Sciatic nerve (tissue), 2 donors: ENCODE data around the gene CALCA. TPM values are rescaled to one million over a fixed set of nuclear protein-coding genes. Genes with fewer than 3 reads are reported as not detected.

Experiments used
- ATAC-seq: fragments of 200-7000 bp; cut with Tn5 transposase; one replicate; pipeline ENCODE4 v1.9.1; 2020; ENCODE audit warnings: mild to moderate bottlenecking, moderate library complexity
- DNase-seq: peaks from one replicate; pipeline ENCODE4 v3.0.0-alpha.2; 2020; ENCODE audit warnings: low spot score
- intact Hi-C: fragments of 100-400 bp; cut with DNase I; formaldehyde crosslinking; loops from one replicate; pipeline ENCODE4 v1.14.2; 2022
- total RNA-seq: library from RNA; stranded (reverse); fragmentation: NEBNext Ultra II Directional; extraction: Animal tissue kit (Norgen Biotek cat#: 25700); gene quantifications from one replicate; pipeline ENCODE4 v1.2.1, GENCODE V29; 2021
- donor health status: DM: no; HTN: no; CAD: no.
- donor health status: DM: no; HTN: no; CAD: no.

The CALCA gene
- total RNA-seq, 1 donor from 2014 or later: 0.67 TPM

DNA sequence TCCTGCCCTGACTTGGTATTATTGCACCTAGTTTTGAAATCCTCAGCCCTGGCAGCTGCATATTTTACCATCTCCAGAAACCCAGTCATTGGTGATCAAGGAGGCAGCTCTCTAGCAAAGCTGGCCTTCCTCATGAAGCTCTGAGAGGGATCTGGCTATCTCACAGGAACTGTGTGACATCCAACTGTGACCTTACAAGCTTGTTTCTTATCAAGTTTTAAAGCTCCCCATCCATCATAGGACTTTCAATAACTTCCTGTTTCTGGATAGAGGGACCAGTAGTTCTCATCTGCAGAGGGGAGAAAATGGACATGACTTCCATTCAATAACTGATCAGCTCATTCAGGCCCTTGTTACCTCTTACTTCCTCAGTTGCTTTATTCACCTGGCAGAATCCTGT lies 18.2 kb downstream of the CALCA start:
- intact Hi-C loops: no loop called here
- no peak for DNase-seq
- no peak for ATAC-seq

DNA sequence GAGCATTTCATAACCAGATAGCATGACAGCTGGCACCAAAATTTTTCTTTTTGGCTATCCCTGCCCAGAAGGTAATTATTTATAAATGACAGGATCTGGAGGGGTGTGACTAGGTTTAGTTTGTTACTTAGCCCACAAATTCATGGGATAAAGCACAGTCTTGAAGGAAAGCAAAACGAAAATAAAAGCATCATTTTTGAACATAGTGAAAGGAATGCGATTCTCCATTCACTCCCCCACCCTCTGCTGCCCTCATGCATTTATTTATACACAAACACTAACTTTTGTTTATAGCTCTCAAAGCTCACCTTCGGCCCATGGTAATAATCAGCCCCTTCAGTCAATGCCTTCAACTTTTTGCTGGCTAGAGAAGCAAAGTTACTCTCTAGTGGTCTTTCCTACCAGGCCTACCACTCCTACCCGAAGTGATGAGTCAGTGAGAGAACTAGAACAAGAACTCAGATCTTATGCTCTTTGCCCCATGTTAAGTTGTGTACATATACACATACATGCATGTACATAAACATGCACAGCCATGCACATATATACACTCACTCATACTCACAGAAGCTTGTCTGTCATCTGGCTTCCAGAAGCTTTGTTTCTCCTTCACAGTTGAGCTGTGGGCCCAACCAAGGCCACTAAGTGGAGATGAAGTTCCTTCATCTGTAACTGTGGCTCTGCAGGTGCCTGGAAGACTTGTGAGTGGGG lies 22.6 kb downstream of the CALCA start:
- DNase-seq: no peak
- no peak for ATAC-seq
- intact Hi-C loops: no loop called here

DNA sequence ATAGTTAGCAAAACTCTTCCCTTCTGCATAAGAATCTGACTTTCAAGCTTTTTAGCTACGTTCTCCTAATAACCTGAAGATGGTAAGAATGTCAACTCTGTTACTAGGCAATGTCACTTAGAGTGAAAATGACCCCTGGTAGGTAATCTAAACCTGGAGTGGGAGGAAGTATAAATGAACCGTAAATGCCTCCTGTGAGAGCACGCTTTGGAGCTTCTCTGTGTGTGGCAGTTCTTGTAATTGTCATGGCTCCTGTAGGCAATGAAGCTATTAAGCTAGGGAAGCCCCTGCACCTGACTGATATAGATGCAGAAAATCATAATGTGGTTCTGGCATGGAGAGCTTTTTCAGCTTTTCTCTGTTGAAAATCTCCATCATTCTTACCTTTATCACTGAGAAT lies 29.4 kb downstream of the CALCA start:
- ATAC-seq (no peak), DNase-seq (no peak)
- intact Hi-C loops: no loop called here

DNA sequence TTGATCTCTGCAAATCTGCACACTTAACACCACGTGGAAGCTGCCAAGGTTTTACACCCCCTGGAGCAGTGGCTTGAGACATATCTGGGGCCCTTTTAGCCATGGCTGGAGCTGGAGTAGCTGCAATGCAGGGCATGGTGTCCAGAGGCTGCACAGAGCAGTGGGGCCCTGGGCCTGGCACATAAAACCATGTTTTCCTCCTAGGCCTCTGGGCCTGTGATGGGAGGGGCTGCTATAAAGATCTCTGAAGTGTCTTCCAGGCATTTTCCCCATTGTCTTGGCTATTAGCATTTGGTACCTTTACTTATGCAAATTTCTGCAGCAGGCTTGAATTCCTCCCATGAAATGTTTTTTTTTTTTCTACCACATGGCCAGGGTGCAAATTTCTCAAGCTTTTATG lies 33.2 kb downstream of the CALCA start:
- ATAC-seq: no peak
- DNase-seq: no peak
- intact Hi-C loops: no loop called here

DNA sequence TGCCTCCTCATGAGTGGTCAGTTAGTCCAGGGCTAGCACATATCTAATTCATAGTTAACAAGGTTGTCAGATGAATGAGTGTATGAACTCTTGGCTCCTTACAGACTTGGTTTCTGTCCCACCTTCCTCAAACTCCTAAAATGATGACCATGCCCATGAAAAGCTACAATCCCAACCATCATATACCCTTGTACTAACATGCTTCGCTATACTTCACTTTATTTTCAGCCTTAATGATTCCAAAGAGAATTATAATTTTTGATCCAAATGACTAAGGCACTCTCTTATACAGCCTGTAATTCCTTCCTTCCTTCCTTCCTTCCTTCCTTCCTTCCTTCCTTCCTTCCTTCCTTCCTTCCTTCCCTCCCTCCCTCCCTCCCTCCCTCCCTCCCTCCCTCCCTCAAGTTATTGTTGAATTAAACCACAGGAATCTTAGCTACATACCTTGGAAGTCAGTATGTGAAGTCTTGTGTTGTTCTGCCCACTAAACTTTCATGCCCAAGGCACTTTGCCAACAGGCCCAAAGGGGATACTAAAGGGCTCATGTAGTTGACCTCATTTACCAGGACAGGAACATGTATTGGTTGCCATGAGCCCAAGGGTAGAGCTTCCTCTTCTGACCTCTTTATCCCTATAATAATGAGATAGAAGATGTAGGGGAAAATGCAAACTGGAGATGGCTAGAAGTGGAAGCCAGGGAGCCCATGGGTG lies 37.4 kb downstream of the CALCA start:
- DNase-seq (no peak), ATAC-seq (no peak)
- intact Hi-C loops: no loop called here

DNA sequence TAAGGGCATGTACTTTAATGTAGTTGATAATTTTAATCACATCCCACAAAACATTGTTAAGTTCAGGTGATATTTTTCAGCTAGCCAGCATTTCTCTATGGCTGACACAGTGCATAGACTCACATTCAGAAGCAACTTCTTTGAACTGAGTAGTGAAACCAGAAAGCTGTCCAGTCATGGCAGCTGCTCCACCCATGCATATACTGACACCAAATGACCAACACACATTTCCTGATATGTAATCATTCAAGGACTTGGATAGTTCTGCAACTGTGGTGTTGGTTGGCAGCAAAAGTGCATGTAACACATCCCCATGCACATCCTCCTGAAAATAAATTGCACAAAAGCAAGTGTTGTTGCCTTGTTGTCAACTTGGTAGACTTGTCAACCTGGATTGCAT lies 39.7 kb downstream of the CALCA start:
- intact Hi-C loops: no loop called here
- DNase-seq: no peak

DNA sequence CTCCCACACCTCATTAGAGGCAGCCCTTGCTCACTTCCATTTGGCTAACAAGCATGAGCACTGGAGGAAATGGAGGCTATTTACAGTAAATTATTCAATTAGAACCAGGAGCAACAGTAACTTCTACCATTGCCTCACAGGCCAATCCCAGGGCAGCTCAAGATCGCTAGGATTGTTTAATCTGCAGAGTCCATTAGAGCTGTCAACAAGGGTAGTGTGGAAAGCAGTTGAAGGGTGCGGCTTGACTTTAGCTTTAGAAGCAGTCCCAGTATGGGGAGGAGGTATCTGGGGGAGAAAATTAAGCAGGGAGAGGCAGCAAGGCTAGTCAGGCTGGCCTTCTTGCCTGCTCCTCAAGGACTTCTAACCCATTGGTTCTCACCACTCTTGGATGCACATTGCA lies 41.8 kb downstream of the CALCA start:
- intact Hi-C loops: no loop called here
- DNase-seq: no peak
- ATAC-seq: no peak

More for the DNA sequence above, 39.7 kb downstream of the CALCA start:
- ATAC-seq: no peak

DNA sequence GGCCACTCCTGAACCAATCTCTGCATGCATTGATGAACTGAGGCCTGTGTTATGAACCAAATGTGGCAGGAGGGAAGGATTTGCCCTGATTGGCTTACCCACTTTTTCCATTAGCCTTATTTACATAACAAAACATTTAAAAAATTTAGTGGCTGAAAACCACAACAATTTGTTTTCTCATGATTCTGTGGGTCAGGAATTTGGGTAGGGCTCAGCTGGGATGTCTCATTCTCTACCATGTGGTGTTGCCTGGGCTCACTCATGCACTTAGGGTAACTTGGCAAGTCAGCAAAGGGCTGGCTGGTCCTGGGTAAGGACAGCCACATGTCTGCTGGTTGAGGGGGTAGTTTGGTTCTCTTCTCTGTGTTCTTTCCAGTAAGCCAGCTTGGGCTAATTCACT lies 45.0 kb downstream of the CALCA start:
- DNase-seq (no peak), ATAC-seq (no peak)
- intact Hi-C loops: no loop called here

DNA sequence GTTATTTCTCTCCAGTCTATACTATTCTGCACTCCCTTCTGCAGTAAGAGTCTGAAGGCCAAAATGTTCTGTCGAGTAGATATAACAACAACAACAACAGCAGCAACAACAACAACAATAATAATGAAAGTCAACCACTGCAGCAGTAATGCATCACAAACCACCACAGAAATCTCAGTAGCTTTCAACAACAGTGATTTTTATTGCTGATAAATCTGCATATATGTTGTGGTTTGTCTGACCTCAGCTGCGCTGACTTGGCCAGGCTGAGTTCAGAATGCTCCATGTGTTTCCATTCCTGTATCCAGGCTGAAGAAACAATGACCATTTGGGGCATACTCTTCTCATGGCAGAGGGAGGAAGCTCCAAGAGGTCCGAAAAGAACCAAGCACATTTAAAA lies 47.8 kb downstream of the CALCA start:
- DNase-seq (no peak), ATAC-seq (no peak)
- intact Hi-C loops: no loop called here

Other genes starting within 250 kb of the CALCA start
- gene CYP2R1, start 80.1 kb downstream of the CALCA start, total RNA-seq: 14.3 TPM
- not detected for gene CALCB, start 101.2 kb upstream of the CALCA start, total RNA-seq
- 8.3 TPM for gene INSC, start 142.6 kb upstream of the CALCA start, total RNA-seq